Activated T-cell treated with anti-CD3 and anti-CD28 coated beads for 48 hours (primary cell): ENCODE measurements around the gene KLHL33.

Experiments used
- DNase-seq: peaks from one replicate; pipeline ENCODE4 v3.0.0-alpha.2; 2020; ENCODE audit warnings: low read depth

KLHL33 gene

DNA sequence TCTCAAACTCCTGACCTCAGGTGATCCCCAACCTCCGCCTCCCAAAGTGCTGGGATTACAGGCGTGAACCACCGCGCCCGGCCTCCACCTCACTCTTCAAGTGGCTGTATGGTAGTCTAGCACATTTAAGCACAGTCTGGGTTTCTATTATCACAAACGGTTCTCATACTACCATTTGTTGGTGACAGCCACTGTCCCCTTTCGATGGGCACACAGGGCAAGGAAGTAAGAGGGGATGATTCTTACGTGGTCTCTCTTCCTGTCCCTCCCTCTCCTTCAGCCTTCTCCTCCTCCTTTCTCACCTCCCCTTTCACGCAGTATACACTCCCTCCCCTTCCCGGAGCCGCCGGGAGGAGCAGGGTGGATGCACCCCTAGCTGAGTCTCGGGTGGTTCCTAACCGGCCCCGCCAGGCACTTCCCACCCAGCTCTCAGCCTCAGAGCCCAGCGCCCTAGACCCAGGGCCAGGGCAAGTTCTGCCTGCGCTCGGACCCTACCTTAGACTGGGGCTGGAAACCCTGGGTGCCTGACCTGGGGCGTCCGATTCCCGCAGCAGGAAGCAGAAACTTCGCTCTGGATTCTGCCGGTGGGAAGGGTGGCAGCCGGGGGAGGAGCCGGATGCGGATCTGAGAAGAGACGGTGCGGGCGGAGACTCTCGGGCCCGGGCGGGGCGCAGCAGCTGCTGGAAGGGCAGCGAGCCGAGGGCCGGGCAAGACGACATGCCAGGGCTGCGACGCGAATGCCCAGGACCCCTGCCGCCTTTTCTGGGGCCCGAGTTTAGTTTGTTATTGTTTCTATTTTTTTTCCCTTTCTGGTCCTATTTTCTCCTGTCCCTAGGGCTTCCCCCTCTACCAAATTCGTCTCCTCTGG is 22.9 kb downstream of the KLHL33 start, which contains the start of gene TEP1:
TSS of gene TEP1 (minus strand) at position 626 of the 868 bp plus-strand sequence. CDS start 5,062 bp downstream, outside the sequence.
- DNase-seq, result peak; percentile 71

DNA sequence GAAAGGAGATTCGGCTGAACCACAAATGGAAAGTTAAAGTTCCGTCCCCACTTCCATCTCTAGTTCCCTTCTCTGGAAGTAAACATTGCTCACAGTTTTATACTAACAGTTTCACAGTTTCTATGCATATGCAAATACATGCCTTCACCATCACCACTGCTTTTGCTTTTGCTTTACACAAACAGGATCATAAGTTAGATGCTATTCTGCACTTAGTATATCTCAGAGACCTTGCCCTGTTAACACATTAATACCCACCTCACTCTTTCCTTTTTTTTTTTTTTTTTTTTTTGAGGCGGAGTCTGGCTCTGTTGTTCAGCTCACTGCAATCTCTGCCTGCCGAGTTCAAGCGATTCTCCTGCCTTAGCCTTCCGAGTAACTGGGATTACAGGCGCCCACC is 23.6 kb downstream of the KLHL33 start:
- no peak for DNase-seq

DNA sequence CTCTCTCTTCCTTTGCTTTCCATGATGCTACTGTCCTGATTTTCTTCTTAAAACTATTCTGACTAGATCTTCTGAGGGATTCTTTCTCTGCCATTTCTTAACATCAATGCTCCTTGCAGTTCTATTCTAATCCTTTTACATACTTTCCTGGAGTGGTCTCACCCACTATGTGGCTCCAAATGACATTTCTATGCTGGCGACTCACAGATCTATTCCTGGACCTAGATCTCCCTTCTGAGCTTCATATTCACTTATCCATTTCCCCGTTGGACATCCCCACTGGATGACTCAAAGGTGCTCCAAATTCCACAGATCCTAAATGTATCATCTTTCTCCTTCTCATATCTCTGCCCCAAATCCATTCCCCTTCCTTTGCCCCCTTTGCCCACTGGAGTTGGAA is 26.7 kb downstream of the KLHL33 start:
- no peak for DNase-seq

DNA sequence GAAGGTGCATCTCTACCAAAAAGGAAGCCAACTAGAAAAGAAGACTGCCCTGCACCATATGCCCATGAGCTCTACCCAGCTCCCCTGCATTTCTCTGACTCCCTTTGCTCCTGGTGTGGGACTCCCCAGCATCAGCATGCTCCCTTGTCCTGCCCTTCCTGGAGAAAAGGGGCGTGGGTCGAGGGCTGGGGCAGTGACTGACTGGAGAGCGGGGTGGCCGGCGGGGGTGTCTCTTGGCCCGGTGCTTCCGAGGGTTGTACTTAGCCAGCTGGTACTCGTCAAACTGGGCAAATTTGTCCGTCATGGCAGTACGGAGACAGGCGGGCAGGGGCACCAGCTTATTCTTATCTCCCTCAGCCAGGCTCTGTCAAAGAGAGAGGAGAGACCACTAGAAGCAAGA is 32.4 kb downstream of the KLHL33 start:
- DNase-seq, result no peak

DNA sequence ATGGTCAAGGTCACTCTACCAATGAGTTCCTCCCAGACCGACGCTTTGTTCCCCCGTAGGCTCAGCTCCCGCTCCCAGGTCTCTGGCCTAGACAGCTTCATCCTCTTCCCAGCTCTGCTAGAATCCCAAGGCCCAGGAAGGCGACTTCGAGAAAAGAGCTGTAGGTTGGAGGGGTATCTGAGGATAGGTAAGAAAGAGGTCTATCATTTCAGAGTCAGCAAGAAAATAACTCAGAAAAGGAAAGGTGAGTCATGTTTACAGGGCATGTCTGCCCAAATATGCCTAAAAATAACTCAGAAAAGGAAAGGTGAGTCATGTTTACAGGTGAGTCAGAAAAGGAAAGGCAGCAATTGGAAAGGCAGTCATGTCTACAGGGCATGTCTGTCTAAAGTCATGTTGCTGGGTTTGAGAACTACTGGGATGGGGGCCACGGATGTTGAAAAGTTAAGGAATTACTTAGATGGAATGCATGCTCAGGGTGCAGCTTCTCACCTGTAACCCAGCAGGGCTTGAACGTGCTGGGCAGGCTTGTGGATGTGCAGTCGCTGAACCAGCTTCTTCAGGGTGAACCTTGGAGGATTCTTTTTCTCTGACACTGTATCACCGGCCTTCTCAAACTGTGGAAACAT is 34.9 kb downstream of the KLHL33 start:
- DNase-seq, result no peak

DNA sequence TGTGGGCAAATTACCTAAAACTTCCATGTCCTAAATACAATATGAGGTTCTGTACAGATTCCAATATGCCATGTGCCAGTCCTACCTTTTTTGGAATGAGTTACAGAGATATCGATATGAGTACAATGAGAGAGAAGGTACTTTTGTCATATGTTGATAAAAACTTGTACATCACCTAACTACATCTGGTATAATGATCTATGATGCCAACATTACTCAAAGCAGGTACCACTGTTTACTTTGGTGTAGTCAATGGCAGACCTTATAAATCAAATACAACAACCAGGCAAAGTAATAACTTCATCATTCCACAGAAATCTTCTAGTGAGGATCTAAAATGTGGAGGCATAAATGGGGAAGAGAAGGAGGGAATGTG is 35.4 kb downstream of the KLHL33 start:
- DNase-seq, result no peak

DNA sequence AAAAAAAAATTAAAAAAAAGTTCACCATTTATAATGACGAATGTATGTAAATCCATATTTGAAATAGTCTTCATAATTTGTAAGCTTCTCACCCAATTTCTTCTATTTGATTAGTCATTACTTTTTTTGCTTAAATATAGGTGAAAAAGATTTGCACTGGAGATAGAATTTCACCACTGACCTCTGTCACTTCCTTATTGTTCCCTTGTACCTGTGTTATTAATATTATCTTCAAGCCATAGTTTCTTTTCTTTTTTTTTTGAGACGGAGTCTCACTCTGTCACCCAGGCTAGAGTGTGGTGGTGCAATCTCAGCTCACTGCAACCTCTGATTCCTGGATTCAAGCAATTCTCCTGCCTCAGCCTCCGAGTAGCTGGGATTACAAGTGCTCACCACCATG is 38.5 kb downstream of the KLHL33 start:
- DNase-seq, result no peak

DNA sequence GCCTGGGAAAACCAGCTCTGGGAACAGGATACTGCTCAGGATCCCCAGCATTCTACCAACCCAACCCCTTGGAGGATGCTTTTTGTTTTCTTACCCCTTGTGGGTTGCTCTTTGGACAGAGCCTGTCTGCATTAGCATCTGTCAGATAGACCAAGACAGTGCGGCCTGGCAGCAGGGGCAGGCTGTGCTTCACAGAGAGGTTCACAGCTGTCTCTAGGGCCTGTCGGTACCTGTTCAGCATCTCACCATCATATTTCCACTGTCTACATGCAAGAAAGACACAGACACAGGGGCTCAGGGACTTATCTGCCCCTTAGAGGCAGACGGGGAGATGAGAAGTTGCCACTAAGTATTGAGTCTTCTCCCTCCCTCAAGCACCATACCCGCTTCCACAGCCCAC is 44.5 kb downstream of the KLHL33 start:
- DNase-seq, result no peak

DNA sequence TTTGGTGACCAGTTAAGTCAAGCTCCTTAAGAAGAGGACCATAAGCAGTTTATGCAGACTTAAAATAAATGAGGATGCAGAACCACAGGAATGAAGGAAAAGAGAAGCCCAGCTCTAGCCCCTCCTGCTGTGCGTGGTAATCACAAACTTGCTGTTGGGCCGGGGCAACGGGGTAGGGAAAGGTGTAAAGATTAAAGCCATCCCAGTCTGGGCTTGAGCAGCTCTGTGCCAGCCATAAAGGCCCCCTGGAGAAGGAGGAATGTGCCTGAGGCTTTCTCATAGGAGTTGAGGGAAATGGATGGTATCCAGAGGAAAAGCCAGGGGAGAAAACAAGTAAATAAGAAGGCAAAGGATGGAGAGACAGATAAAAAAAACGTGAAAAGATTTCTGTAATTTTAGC is 47.8 kb downstream of the KLHL33 start:
- no peak for DNase-seq

DNA sequence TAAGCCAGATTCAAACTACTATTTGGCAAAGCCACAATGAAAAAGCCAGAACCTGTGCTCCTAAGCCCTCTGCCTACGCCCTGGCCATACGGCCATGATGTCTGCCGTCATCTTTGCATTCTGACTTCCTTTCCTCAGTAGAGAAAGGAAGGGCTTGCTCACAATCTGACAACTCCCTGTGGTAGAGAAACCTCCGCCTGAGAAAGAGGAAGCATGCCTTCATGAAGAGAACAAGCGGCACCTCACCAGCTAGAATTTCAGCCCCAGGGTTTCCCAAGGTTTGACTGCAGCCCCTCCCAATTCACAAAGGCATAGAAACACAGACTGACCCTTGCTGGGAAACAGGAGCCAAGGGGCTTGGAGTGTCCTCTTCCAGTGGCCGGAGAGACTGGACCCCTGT is 48.4 kb downstream of the KLHL33 start:
- DNase-seq, result no peak

DNA sequence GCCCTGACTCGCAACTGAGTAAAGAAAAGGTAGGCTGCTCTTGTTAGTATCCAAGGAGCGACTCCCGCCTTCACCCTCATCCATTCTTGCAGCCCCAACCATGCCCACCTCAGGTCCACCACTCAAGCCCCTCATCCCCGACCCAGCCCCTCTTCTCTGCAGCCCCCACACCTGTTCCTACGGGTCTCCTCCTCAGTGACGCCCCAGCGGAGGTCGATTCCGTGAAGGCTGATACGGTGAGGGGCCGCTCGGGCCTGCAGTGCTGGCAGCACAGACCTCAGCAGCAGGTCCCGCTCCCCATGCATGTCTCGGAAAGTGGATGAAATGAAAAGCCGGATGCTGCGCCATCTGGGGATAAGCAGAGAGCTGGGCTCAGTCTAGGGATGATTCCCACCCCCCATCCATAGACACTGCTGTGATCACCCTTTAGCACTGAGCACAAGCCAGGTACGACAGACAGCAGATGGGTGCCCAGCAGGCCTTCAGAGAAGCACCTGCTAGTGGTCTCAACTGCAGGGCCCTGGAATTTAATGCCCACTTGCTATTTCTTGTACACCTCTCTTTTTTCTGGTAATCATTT is 49.6 kb downstream of the KLHL33 start:
- DNase-seq, result no peak

DNA sequence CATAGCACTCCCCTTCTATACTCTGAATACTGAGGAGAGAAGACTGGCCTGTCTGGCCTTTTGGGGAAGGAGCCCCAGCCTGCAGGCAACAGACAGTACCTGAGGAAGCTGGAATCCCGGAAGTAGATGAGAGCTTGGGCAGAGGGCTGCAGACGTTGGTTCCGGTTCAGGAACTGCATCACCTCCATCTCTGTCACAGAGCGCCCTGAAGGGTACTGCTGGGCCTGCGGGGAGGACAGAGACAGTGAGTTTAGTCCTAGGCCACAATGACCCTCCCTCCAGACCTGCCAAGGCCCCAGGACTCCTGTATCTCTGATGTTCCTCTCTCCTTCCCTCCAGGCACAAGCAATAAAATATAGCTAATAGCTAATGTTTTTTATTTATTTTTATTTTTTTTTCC is 51.1 kb downstream of the KLHL33 start:
- no peak for DNase-seq

DNA sequence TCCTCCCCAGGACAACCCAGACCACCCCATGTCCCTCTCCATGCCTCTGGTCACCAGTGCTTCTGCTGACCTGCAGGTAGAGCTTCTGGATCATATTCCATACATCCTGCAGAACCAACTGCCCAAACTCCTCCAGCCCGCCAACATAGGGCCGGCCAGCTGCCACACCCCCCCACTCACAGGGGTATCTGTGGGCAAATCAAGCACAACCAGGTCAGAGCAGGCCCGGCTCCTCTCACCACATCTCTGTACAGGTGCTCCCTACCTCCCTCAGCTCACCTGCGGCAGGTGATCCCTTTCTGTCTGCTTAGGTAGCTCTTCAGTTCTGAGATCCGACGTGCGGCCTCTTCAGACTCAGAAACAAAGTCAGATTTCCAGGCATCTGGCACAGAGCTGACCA is 51.6 kb downstream of the KLHL33 start:
- DNase-seq, result no peak

DNA sequence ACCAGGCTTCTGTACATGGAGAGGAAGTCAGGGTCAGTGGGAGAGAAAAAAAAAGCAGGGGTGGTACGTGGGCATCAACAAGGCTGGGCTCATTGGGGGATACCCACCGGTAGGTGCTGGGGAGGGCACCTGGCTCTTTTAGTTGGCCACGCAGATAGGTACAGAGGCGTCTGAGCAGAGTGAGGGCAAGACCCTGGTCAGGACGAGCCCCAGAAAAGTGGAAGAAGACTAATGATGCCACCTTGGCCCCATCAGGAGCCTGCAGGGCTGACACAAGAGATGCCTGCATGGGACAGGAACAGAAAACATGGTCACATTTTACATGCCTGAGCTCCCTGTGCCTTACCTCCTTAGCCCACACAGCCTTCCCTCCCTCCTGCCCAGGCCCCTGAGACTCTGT is 52.3 kb downstream of the KLHL33 start:
- DNase-seq, result no peak

DNA sequence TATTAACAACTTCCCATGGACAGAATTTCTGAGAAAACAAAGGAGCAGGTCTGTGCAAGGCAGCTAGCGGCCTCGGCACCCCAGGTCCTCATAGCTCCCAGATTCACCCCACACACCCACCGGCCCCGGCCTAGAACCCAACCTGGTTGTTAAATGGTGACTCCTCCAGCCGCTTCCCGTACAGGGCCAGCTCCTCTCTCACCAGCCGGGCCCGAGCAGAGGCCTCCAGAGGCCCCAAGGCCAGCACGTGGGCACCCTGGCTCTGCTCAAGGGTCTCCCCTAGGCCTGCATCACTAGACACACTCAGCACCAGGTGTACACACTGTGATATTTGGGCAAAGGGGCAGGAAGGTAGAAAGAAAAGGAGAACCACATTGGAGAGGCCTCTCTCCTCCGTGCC is 52.9 kb downstream of the KLHL33 start:
- no peak for DNase-seq

DNA sequence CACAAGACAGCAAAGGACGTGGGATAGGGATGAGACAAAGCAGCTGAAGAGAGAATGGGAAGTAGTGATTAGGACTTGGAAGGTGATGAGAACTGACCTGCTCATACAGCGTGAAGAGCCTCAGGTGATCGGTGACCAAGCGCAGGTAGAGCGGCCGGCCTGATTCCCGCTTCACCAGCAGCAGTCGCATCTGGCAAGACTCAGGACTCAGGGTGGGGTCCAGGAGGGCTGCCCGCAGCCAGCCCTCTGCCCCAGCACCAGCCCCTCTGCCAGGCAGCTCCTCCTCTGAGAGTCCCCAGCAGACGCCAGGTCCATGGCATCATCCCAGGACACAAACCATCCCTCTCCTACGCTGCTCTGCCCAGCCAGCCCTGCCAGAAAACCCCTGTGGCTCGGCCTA is 53.4 kb downstream of the KLHL33 start:
- DNase-seq, result no peak

DNA sequence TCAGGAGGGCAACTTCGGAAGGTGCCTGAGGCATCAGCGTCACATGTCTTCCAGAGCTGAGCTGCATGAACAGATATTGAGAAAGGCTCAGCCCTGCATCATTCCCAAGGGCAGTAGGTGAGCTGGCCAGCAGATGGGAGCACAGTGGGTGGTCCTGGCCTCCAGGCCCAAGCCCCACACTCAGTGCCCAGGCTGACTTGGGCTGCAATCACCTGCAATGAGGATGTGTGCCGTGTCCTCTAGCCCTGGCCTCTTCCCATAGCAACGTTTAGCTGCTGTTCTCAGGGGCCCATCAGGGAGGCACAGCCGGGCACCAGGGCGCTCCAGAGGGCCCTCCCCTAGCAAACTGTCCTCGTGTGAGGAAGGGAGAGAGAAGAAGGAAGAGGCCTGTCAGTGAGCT is 54.6 kb downstream of the KLHL33 start:
- no peak for DNase-seq

DNA sequence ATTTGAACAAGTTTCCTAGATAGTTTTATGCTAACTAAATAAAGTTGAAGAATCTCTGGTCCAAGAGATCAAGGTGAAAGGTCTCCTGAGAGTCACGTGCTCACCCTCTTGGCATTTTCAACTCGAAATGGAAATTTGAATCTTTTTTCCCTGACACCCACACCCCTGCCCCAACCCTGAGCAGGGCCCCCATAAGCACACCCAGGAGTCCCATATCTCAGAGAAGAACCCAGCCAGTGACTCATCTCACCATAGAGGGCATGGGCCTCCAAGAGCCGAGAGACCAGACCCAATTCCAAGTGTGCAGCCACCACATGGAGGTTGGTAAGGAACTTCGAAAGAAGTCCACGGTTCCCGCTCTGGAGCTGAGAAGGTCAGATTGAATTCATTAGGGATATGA is 55.3 kb downstream of the KLHL33 start:
- no peak for DNase-seq

DNA sequence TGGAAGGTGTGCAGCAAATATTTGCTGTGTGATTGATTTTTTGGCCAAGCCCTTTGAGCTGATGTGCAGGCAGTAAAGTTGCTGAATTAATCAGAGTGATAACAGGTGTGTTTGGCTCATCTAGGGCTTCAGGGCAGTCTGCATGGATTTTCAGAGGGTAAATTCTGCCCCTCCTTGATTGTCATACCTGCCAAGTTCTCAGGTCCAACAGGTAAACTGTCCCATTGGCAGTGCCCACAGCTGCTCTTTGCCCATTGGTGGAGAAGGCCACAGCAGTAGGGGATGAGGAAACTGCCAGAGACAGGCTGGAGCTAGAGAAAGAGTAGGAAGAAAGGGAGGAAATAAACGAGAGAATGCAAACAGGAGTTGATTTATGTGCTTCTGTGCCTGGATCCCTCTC is 56.2 kb downstream of the KLHL33 start:
- DNase-seq, result no peak

DNA sequence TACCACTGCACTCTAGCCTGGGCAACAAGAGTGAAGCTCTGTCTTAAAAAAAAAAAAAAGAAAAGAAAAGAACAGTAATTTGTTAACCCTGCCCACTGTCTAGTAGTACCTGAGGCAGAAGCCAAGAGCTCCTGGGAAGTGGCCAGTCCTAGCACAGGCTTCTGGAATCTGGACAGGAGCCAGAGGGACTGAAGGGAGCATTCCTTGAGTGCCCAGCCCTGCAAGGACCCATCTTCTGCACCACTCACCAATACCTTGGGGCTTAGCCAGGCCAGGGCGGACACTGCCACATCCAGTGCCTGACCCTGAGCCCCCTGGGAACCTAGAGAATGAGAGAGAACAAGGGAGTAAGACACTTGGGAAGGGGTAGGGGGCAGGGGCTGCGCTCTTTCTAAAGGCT is 58.8 kb downstream of the KLHL33 start:
- DNase-seq, result no peak

DNA sequence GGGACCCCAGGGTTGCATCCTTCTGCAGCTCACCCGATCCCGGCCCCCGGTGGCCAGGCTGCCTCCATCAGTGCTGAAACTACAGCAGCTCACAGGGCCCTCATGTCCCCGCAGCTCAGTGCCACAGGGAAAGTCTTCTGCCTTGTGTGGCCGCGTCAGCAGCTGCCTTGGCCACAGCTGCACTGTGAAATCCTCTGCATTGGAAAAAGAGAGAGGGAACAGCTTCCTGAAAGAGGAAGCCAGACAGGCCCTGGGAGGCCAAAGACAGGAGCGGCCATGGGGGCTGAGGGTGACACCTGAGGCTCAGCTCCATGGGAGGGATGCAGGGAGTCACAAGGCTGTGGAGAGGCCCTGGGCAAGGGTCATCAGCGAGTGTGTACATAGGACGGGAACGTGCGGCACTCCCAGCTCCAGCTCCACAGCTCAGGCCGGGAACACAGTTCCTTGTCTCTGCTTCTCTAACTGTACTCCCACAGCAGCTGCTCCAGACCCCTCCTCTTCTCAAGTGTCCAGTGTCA is 59.8 kb downstream of the KLHL33 start:
- no peak for DNase-seq
